ENCODE measurements around the gene LCLAT1.

Gene LCLAT1

GRCh38 chr2:30653847-30654246, 206.8 kb downstream of the LCLAT1 start:
- TF ChIP-seq CTCF (IDR thresholded peaks at IDR 0.05; ENCODE audit: insufficient read depth, low read length, missing control alignments), result no peak
- CTCF ChIA-PET, result interaction anchor here (1.0 to 2.1 kb wide), 3 partner anchors 34 to 241 kb away, joined by 3 to 8 read pairs (median 4); no protein-coding TSS in a partner anchor
- no peak overlapping the region for H3K4me3 ChIP-seq (ENCODE audit: low read depth, low read length)
- DNase-seq (ENCODE audit: low read depth, low spot score), result peak; percentile 37
- POLR2A ChIA-PET, result interaction anchor here (1.4 kb wide), 1 partner anchor 12 kb away, joined by 4 read pairs; no protein-coding TSS in a partner anchor

GRCh38 chr2:30654404-30654803, 207.4 kb downstream of the LCLAT1 start:
- DNase-seq (ENCODE audit: low read depth, low spot score), result no peak
- POLR2A ChIA-PET, result interaction anchor here (1.4 to 2.3 kb wide), 2 partner anchors 12 to 422 kb away, joined by 4 to 13 read pairs; partner anchors contain the start of gene LBH
- no peak overlapping the region for H3K4me3 ChIP-seq (ENCODE audit: low read depth, low read length)
- CTCF ChIA-PET, result interaction anchor here (1.0 to 2.0 kb wide), 3 partner anchors 33 to 242 kb away, joined by 3 to 8 read pairs (median 4); no protein-coding TSS in a partner anchor
- TF ChIP-seq CTCF (IDR thresholded peaks at IDR 0.05; ENCODE audit: insufficient read depth, low read length, missing control alignments), result no peak

- ChIA-PET POLR2A (interaction anchor here (1.6 to 2.3 kb wide), 2 partner anchors 11 to 423 kb away, joined by 7 to 13 read pairs; partner anchors contain the start of gene LBH), CTCF (interaction anchor here (1.7 to 2.0 kb wide), 2 partner anchors 32 to 56 kb away, joined by 4 to 8 read pairs; no protein-coding TSS in a partner anchor)
- no peak overlapping the region for H3K4me3 ChIP-seq (ENCODE audit: low read depth, low read length)
- DNase-seq (ENCODE audit: low read depth, low spot score), result no peak
- no peak for TF ChIP-seq CTCF (IDR thresholded peaks at IDR 0.05; ENCODE audit: insufficient read depth, low read length, missing control alignments)
Measured at GRCh38 chr2:30655211-30655610, 208.2 kb downstream of the LCLAT1 start.

GRCh38 chr2:30655660-30656059, 208.6 kb downstream of the LCLAT1 start:
- TF ChIP-seq CTCF (IDR thresholded peaks at IDR 0.05; ENCODE audit: insufficient read depth, low read length, missing control alignments), result no peak
- H3K4me3 ChIP-seq (ENCODE audit: low read depth, low read length), result no peak overlapping the region
- ChIA-PET CTCF (interaction anchor here (0.9 to 2.0 kb wide), 3 partner anchors 51 to 490 kb away, joined by 4 to 8 read pairs (median 4); no protein-coding TSS in a partner anchor), POLR2A (interaction anchor here (1.6 to 2.3 kb wide), 2 partner anchors 10 to 424 kb away, joined by 7 to 13 read pairs; partner anchors contain the start of gene LBH)
- no peak for DNase-seq (ENCODE audit: low read depth, low spot score)

- no peak for DNase-seq (ENCODE audit: low read depth, low spot score)
- no peak for TF ChIP-seq CTCF (IDR thresholded peaks at IDR 0.05; ENCODE audit: insufficient read depth, low read length, missing control alignments)
- ChIA-PET POLR2A (interaction anchor here (1.6 to 2.3 kb wide), 2 partner anchors 10 to 424 kb away, joined by 7 to 13 read pairs; partner anchors contain the start of gene LBH), CTCF (interaction anchor here (0.9 to 2.0 kb wide), 3 partner anchors 50 to 491 kb away, joined by 4 to 8 read pairs (median 4); no protein-coding TSS in a partner anchor)
- no peak overlapping the region for H3K4me3 ChIP-seq (ENCODE audit: low read depth, low read length)
Measured at GRCh38 chr2:30656079-30656478, 209.0 kb downstream of the LCLAT1 start.

All from AG04449 (cell line).